Measurements from ENCODE around the gene XNDC1N. TPM values are rescaled to one million over a fixed set of nuclear protein-coding genes. Genes with fewer than 3 reads are reported as not detected.

Gene XNDC1N
- total RNA-seq, 1 donor from 2014 or later = 1.7 TPM

DNA sequence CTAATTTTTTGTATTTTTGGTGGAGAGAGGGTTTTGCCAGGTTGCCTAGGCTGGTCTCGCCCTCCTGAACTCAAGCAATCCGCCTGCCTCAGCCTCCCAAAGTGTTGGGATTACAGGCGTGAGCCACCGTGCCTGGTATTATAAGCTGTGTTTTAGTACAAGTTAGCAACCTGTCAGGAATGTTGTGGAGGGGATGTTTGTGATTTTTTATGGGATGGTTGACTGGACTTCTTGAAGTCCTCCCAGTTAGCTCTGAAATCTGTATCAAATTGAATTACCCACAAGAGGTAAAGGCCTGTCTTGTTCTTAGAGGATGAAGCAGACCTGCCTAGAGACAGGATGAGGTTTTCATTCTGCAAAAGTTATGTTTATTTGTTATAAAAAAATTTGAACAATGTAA, 36.2 kb upstream of the XNDC1N start:
- H3K4me3 ChIP-seq = no peak overlapping the region
- no peak overlapping the region for H3K27ac ChIP-seq
- no peak for TF ChIP-seq POLR2A (IDR thresholded peaks at IDR 0.05)
- TF ChIP-seq, protein P1, sequence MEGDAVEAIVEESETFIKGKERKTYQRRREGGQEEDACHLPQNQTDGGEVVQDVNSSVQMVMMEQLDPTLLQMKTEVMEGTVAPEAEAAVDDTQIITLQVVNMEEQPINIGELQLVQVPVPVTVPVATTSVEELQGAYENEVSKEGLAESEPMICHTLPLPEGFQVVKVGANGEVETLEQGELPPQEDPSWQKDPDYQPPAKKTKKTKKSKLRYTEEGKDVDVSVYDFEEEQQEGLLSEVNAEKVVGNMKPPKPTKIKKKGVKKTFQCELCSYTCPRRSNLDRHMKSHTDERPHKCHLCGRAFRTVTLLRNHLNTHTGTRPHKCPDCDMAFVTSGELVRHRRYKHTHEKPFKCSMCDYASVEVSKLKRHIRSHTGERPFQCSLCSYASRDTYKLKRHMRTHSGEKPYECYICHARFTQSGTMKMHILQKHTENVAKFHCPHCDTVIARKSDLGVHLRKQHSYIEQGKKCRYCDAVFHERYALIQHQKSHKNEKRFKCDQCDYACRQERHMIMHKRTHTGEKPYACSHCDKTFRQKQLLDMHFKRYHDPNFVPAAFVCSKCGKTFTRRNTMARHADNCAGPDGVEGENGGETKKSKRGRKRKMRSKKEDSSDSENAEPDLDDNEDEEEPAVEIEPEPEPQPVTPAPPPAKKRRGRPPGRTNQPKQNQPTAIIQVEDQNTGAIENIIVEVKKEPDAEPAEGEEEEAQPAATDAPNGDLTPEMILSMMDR (IDR thresholded peaks at IDR 0.05) = no peak
- TF ChIP-seq POLR2AphosphoS5 (IDR thresholded peaks at IDR 0.05; ENCODE audit: insufficient read depth in 1 of 2, low read depth in 1 of 2) = no peak
- no peaks in the 10 kb centered on the region for H3K27me3 ChIP-seq
- no peaks in the 10 kb centered on the region for H3K4me1 ChIP-seq
- no peaks in the 10 kb centered on the region for H3K9me3 ChIP-seq
- peaks cover 0 to 22% of the 10 kb centered on the region in 2 donors for H3K36me3 ChIP-seq
- no peak for DNase-seq (ENCODE audit: extremely low spot score in 2 of 2)
- intact Hi-C loops (cut with DNase I) = no loop called here

DNA sequence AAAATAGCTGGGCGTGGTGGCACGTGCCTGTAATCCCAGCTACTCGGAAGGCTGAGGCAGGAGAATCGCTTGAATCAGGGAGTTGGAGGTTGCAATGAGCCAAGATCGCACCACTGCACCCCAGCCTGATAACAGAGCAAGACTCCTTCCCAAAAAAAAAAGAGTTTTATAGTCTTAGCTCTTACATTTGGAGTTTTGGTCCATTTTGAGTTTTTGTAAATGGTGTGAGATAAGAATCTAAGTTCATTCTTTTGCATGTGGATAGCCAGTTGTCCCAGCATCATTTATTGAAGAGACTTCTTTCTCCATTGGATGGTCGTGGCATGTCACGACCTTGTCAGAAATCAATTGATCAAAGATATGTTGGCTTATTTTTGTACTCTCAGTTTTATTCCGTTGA, 35.1 kb upstream of the XNDC1N start:
- no peaks in the 10 kb centered on the region for H3K9me3 ChIP-seq
- DNase-seq (ENCODE audit: extremely low spot score in 2 of 2) = no peak
- H3K4me3 ChIP-seq = no peak overlapping the region
- intact Hi-C loops (cut with DNase I) = no loop called here
- no peak overlapping the region for H3K27ac ChIP-seq
- TF ChIP-seq POLR2A (IDR thresholded peaks at IDR 0.05) (no peak), POLR2AphosphoS5 (IDR thresholded peaks at IDR 0.05; ENCODE audit: insufficient read depth in 1 of 2, low read depth in 1 of 2) (no peak)
- TF ChIP-seq, protein P1 (IDR thresholded peaks at IDR 0.05) = no peak
- no peaks in the 10 kb centered on the region for H3K4me1 ChIP-seq
- no peaks in the 10 kb centered on the region for H3K27me3 ChIP-seq
- peaks cover 0 to 22% of the 10 kb centered on the region in 2 donors for H3K36me3 ChIP-seq

- Histone ChIP-seq H3K27ac (no peak overlapping the region), H3K4me3 (no peak overlapping the region), H3K27me3 (no peaks in the 10 kb centered on the region), H3K9me3 (no peaks in the 10 kb centered on the region), H3K36me3 (peaks cover 0 to 22% of the 10 kb centered on the region in 2 donors), H3K4me1 (no peaks in the 10 kb centered on the region)
- TF ChIP-seq, protein P1 (IDR thresholded peaks at IDR 0.05) = no peak
- TF ChIP-seq POLR2A (IDR thresholded peaks at IDR 0.05) (no peak), POLR2AphosphoS5 (IDR thresholded peaks at IDR 0.05; ENCODE audit: insufficient read depth in 1 of 2, low read depth in 1 of 2) (no peak)
- intact Hi-C loops (cut with DNase I) = no loop called here
- DNase-seq (ENCODE audit: extremely low spot score in 2 of 2) = no peak
Measured at GRCh38 chr11:71962428-71963038, 34.1 kb upstream of the XNDC1N start.

GRCh38 chr11:71955898-71956456, 27.6 kb upstream of the XNDC1N start:
- H3K4me3 ChIP-seq = no peak overlapping the region
- DNase-seq (ENCODE audit: extremely low spot score in 2 of 2) = no peak

More at GRCh38 chr11:71955898-71956456, 27.6 kb upstream of the XNDC1N start:
- intact Hi-C loops (cut with DNase I) = no loop called here
- no peaks in the 10 kb centered on the region for H3K27me3 ChIP-seq
- no peaks in the 10 kb centered on the region for H3K9me3 ChIP-seq
- TF ChIP-seq POLR2AphosphoS5 (IDR thresholded peaks at IDR 0.05; ENCODE audit: insufficient read depth in 1 of 2, low read depth in 1 of 2) (no peak), POLR2A (IDR thresholded peaks at IDR 0.05) (no peak)
- TF ChIP-seq, protein P1 (IDR thresholded peaks at IDR 0.05) = no peak
- H3K4me1 ChIP-seq = no peaks in the 10 kb centered on the region
- H3K36me3 ChIP-seq = peaks cover 0 to 9% of the 10 kb centered on the region in 2 donors
- H3K27ac ChIP-seq = no peak overlapping the region
